Measurements from ENCODE around the gene HSPB8.

- TF ChIP-seq CTBP1 (IDR thresholded peaks at IDR 0.05; ENCODE audit: borderline replicate concordance), result no peak
- no peak for TF ChIP-seq BHLHE40 (IDR thresholded peaks at IDR 0.05; ENCODE audit: borderline replicate concordance)
- no peak for TF ChIP-seq SP1 (IDR thresholded peaks at IDR 0.05)
- TF ChIP-seq ZNF384 (IDR thresholded peaks at IDR 0.05), result no peak
- TF ChIP-seq SUZ12 (IDR thresholded peaks at IDR 0.05), result no peak
- no peak for TF ChIP-seq PKNOX1 (IDR thresholded peaks at IDR 0.05)
- no peak for TF ChIP-seq NFRKB (IDR thresholded peaks at IDR 0.05)
- no peak for TF ChIP-seq TARDBP (IDR thresholded peaks at IDR 0.05)
- TF ChIP-seq HDGF (IDR thresholded peaks at IDR 0.05; ENCODE audit: borderline replicate concordance), result no peak
- TF ChIP-seq ELF4 (IDR thresholded peaks at IDR 0.05), result no peak
- TF ChIP-seq LEF1 (IDR thresholded peaks at IDR 0.05; ENCODE audit: borderline replicate concordance), result no peak
- no peak for TF ChIP-seq FOXA1 (IDR thresholded peaks at IDR 0.05)
These were observed 50.5 kb downstream of the HSPB8 start for GRCh38 chr12:119229205-119229604.

All from HEK293T (cell line).